Retinal pigment epithelial cell (primary cell): ENCODE results near the gene PIGQ.

ENCODE experiments used
- DNase-seq: peaks from one replicate; pipeline ENCODE4 v3.0.0-alpha.2; 2010; ENCODE audit warnings: low read depth
- H3K4me3 ChIP-seq: 2 replicates; pipeline ENCODE4 v1.5.1; 2011; ENCODE audit warnings: mild to moderate bottlenecking, low read length, control low read depth, moderate library complexity
- TF ChIP-seq, protein P1 (sequence below): conservative IDR thresholded peaks from 2 replicates; pipeline ENCODE4 v1.5.1; 2011; ENCODE audit warnings: low read depth, low read length, control low read depth, inconsistent platforms

The PIGQ gene

DNA sequence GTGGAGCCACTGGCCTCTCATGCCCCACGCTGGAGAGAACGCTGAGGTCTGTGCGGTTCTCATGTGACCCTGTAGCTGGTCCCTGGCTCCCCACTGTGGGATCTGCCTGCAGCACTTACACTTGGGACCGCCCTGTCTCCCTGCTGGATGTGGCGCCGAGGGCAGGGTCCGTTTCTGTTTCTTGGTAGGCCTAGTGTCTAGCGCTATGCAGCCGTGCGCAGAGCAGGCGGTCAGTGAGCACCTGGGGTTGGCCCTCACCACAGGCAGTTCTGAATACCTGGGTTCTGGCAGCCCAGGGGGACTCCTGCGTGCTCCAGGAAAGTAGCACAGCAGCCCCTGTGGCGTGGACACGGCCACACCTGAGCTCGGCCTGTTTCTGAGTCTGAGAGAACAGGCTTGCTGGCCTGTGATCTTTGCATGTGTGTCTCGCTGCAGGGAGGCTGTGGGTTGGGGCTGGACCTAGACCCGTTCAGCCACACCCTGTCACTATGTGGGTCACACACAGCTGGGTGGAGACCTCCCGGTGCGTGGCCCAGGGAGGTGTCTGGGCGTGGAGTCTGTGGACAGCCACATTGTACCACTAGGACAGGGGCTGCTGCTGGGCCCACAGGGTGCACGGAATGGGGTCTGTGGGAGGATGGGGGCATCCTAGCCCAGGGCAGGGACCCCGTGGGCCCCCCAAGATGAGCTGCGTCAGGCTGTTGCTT, 39.5 kb upstream of the PIGQ start:
- H3K4me3 ChIP-seq, result no peak overlapping the region
- TF ChIP-seq, protein P1, sequence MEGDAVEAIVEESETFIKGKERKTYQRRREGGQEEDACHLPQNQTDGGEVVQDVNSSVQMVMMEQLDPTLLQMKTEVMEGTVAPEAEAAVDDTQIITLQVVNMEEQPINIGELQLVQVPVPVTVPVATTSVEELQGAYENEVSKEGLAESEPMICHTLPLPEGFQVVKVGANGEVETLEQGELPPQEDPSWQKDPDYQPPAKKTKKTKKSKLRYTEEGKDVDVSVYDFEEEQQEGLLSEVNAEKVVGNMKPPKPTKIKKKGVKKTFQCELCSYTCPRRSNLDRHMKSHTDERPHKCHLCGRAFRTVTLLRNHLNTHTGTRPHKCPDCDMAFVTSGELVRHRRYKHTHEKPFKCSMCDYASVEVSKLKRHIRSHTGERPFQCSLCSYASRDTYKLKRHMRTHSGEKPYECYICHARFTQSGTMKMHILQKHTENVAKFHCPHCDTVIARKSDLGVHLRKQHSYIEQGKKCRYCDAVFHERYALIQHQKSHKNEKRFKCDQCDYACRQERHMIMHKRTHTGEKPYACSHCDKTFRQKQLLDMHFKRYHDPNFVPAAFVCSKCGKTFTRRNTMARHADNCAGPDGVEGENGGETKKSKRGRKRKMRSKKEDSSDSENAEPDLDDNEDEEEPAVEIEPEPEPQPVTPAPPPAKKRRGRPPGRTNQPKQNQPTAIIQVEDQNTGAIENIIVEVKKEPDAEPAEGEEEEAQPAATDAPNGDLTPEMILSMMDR, result no peak

DNA sequence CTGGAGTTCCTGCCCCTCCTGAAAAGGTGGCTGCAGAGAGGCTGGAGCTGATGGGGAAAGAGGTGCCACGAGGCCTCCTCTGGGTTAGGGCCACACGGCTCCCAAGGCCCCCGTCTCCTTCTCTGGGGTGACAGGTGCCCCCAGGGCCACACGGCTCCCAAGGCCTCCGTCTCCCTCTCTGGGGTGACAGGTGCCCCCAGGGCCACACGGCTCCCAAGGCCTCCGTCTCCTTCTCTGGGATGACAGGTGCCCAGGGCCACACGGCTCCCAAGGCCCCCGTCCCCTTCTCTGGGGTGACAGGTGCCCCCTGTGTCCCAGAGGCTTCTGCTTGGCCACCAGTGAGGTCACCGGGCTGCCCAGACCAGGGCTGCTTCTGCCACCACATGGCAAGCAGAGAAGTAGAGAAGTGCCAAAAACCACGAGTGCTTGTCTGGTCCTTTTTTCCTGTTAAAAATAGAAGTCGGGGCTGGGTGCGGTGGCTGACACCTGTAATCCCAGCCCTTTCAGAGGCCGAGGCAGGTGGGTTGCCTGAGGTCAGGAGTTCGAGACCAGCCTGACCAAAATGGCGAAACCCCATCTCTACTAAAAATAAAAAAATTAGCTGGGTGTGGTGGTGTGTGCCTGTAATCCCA, 38.2 kb upstream of the PIGQ start:
- H3K4me3 ChIP-seq, result no peak overlapping the region
- DNase-seq, result no peak
- TF ChIP-seq, protein P1, result no peak

More for the DNA sequence above, 39.5 kb upstream of the PIGQ start:
- DNase-seq, result no peak

DNA sequence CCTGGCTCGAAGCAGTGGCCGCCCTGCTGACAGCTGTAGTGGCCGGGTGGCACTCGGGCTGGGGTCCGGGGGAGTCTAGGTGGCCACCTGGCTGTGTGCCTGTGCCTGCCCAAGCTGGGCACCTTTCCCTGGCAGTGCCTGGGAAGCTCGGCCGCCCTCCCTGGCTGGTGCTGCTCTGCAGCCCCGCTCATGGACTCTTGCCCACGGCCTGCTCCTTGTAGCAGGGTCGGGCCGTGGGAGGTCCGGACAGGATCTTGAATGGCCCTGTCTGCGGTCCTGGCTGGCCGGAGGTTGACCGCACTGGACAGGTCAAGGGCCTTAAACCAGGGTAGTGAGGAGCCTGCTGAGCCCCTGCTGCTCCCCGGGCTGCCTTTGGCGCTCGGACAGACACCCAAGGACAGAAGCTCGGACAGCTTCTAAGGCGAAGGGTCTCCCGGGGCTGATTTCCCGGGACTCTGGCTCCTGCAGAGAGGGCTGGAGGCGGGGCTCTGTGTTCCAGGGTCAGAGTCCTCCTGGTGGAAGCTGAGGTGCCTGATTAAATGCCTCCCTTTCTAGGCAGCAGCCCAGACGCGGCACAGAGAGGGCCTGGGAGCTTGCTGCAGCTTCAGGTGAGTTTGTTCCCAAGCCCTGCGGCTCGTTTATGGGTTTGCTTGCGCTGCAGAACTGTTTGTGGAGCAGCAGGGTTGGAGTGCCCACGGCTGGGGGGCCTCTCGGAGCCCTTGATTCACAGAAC, 36.2 kb upstream of the PIGQ start:
- no peak overlapping the region for H3K4me3 ChIP-seq
- TF ChIP-seq, protein P1, result no peak
- DNase-seq, result no peak

DNA sequence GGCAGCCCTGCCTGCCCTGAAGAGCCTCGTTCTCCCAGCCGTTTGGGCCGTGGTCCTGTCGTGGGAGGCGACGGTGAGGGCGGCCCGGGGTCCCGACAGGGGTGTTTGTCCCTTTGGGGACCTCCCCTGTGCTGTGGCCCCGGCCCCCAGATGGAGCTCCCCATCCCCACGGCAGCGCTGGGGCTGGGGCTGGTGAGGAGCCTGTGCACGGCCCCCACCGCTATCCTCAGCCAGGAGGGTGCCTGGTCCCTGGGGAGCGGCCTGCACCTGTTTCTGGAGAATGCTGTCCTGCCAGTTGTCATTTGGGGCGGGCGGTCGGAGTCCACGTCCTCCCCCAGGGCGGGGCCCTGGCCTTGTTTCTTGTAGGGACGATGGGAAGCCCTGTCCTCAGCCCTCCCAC, 35.6 kb upstream of the PIGQ start:
- TF ChIP-seq, protein P1, result no peak
- no peak for DNase-seq
- H3K4me3 ChIP-seq, result no peak overlapping the region

GRCh38 chr16:534856-535445, 34.8 kb upstream of the PIGQ start:
- TF ChIP-seq, protein P1, result no peak
- no peak for DNase-seq
- no peak overlapping the region for H3K4me3 ChIP-seq

DNA sequence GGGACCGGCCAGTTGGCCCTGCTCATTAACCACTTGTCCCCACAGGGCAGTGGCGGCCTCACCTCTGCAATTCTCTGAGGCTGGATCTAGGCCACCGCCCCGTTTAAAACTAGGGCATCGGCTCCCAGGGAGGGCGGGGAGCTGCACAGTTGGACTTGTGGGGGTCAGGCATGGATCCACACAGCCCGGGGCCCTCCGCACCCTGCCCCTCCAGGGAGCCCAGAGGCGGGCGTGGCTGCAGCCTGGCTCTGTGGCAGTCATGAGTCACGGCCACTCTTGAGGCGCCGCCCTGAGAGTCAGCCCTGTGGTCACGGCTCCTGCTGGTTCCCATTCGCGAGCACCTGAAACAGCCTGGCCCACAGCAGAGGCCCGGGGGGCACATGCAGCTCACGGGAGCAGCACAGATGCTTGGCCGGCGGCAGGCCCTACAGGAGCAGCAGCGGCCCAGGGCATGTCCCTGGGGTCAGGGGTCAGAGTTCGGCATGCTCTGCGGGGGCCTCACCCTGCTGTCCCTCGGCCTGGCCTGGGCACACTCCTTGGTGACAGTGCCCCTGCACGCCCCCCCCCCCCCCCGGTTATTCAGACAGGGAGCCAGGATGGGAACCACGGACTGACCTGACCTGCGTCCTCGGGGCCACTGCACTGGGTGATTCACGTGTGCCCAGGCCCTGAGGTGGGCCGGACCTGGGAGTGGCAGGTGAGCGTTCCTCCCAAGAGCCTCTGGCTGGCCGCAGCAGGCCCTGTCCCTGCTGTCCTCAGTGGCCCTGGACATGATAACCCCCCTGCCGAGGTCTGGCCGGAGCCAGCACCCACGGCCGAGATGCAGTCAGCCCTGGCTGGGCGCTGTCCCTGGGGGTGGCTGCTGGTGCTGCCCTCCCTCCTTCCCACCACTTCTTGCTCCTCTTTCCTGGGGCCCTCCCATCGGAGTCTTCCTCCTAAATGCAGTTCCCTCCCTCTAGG, 34.0 kb upstream of the PIGQ start:
- no peak overlapping the region for H3K4me3 ChIP-seq
- DNase-seq, result no peak

More for the DNA sequence above, 34.0 kb upstream of the PIGQ start:
- TF ChIP-seq, protein P1, result no peak
